Pancreas (tissue), 10 donors: ENCODE measurements around the gene PRSS38. TPM values are rescaled to one million over a fixed set of nuclear protein-coding genes. Genes with fewer than 3 reads are reported as not detected.
"Not testable (repeated sequence)": the region's sequence is repeated elsewhere in the genome, so short reads cannot be mapped to it uniquely, and the experiment has no call there.

ENCODE experiments used
- ATAC-seq, 4 donors: fragments of 200-7000 bp; cut with Tn5 transposase; one replicate each; pipeline versions ENCODE4 v1.8.0 to v1.9.1; 2020; ENCODE audit warnings: mild to moderate bottlenecking in 4 of 4, moderate library complexity in 4 of 4
- DNase-seq, 6 donors: peaks; one replicate each; pipeline ENCODE4 v3.0.0-alpha.2; 2020
- FAIRE-seq: peaks from 2 replicates; lab custom pipeline; 2012; peaks lifted over from hg19 to GRCh38; lab: Jason Lieb, UNC
- H3K27ac ChIP-seq, 4 donors: fragments of 200-600 bp; sonication (generic); 1 replicate in 3 of 4; 2 replicates in 1 of 4; pipeline versions ENCODE4 v1.5.0 to v1.8.0; 2020
- H3K27me3 ChIP-seq, 4 donors: fragments of 200-600 bp; one replicate each; pipeline ENCODE4 v1.8.0; 2021
- H3K36me3 ChIP-seq, 3 donors: fragments of 200-600 bp; sonication (generic) in 1 of 3; one replicate each; pipeline versions ENCODE4 v1.5.0 to v1.8.0; 2020 to 2021
- H3K4me1 ChIP-seq, 3 donors: fragments of 200-600 bp; one replicate each; pipeline ENCODE4 v1.8.0; 2021
- H3K4me3 ChIP-seq, 4 donors: fragments of 200-600 bp; sonication (generic) in 2 of 4; one replicate each; pipeline versions ENCODE4 v1.5.0 to v1.8.0; 2020 to 2021
- H3K9me3 ChIP-seq, 4 donors: fragments of 200-600 bp; one replicate each; pipeline ENCODE4 v1.8.0; 2021
- CTCF ChIP-seq, 4 donors: fragments of 200-600 bp; sonication (generic) in 3 of 4; IDR thresholded peaks; one replicate each; pipeline versions ENCODE4 v1.5.0 to v1.8.0; 2021; ENCODE audit warnings: antibody characterized with exemption in 4 of 4
- WGBS, 2 donors: extraction: QIAGEN DNeasy Blood & Tissue Kit; methylation state at CpG; one replicate each; pipeline ENCODE4 v1.1.7; 2013; 5-methylcytosine and 5-hydroxymethylcytosine counted together
- intact Hi-C, 3 donors: fragments of 100-400 bp; cut with DNase I; formaldehyde crosslinking; loops; one replicate each; pipeline versions ENCODE4 v1.11.1 to v1.14.2; 2022
- polyA plus RNA-seq, 2 donors: library from polyadenylated mRNA; stranded (reverse); fragments of 200-250 nt; gene quantifications; one replicate each; pipeline ENCODE4 v1.2.3, GENCODE V29; 2013
- total RNA-seq, 6 donors: library from RNA; stranded (reverse); fragmentation: NEBNext Ultra II Directional in 4 of 6; extraction: Animal tissue kit (Norgen Biotek cat#: 25700) in 4 of 6; gene quantifications; one replicate each; pipeline versions ENCODE4 v1.2.1 to v1.2.4, GENCODE V29; 2021 to 2023
- donor health status: healthy with polysubstance abuse.
- donor health status: DM: no; HTN: no; CAD: no; lungs with moderate emphysema.
- donor health status: DM: no; HTN: no; CAD: no.
- donor health status: control.
- donor health status: control.
- donor health status: Bipolar disorder and iron deficiency.
- donor health status: DM: yes; HTN: yes; CAD: no.
- donor health status: DM: no; HTN: no; CAD: no.
- donor health status: DM: no; HTN: no; CAD: no.
- donor health status: DM: yes; HTN: yes; CAD: no.

PRSS38 gene
- total and polyA plus RNA-seq, 8 donors = not detected

GRCh38 chr1:227864882-227865281, 49.4 kb downstream of the PRSS38 start:
- H3K36me3 ChIP-seq = no peaks in the 10 kb centered on the region
- DNase-seq (no peak), FAIRE-seq (no peak), ATAC-seq (no peak)
- intact Hi-C loops = no loop called here
- no peak overlapping the region for H3K4me3 ChIP-seq
- TF ChIP-seq CTCF (IDR thresholded peaks at IDR 0.05) = no peak
- no peak overlapping the region for H3K27ac ChIP-seq
- H3K4me1 ChIP-seq = no peaks in the 10 kb centered on the region
- H3K27me3 ChIP-seq = no peaks in the 10 kb centered on the region
- H3K9me3 ChIP-seq = no peaks in the 10 kb centered on the region

GRCh38 chr1:227869279-227869842, 53.9 kb downstream of the PRSS38 start:
- Histone ChIP-seq H3K36me3 (no peaks in the 10 kb centered on the region), H3K4me3 (no peak overlapping the region), H3K27me3 (no peaks in the 10 kb centered on the region), H3K27ac (no peak overlapping the region), H3K4me1 (no peaks in the 10 kb centered on the region), H3K9me3 (no peaks in the 10 kb centered on the region)
- no peak for DNase-seq
- intact Hi-C loops = no loop called here
- no peak for TF ChIP-seq CTCF (IDR thresholded peaks at IDR 0.05)
- 61% methylated on average over 5 of the region's 5 CpGs for WGBS, 2 donors
- ATAC-seq = no peak
- no peak for FAIRE-seq

GRCh38 chr1:227869851-227870305, 54.4 kb downstream of the PRSS38 start:
- no peak for DNase-seq
- intact Hi-C loops = no loop called here
- H3K4me3 ChIP-seq = no peak overlapping the region
- no peak for ATAC-seq
- no peaks in the 10 kb centered on the region for H3K4me1 ChIP-seq
- no peaks in the 10 kb centered on the region for H3K27me3 ChIP-seq
- H3K36me3 ChIP-seq = no peaks in the 10 kb centered on the region
- H3K27ac ChIP-seq = no peak overlapping the region
- WGBS, 2 donors = 58 to 76% methylated on average over 5 of the region's 5 CpGs
- no peak for FAIRE-seq
- no peaks in the 10 kb centered on the region for H3K9me3 ChIP-seq
- no peak for TF ChIP-seq CTCF (IDR thresholded peaks at IDR 0.05)

- no peak for ATAC-seq
- Histone ChIP-seq H3K4me1 (no peaks in the 10 kb centered on the region), H3K27ac (no peak overlapping the region), H3K27me3 (no peaks in the 10 kb centered on the region), H3K9me3 (no peaks in the 10 kb centered on the region), H3K36me3 (no peaks in the 10 kb centered on the region), H3K4me3 (no peak overlapping the region)
- FAIRE-seq = no peak
- no peak for DNase-seq
- WGBS, 2 donors = 59 to 62% methylated on average over 3 of the region's 3 CpGs
- intact Hi-C loops = no loop called here
- no peak for TF ChIP-seq CTCF (IDR thresholded peaks at IDR 0.05)
These were observed 54.9 kb downstream of the PRSS38 start for GRCh38 chr1:227870366-227870765.

- H3K27ac ChIP-seq, H3K4me3 ChIP-seq, H3K36me3 ChIP-seq, H3K9me3 ChIP-seq, H3K4me1 ChIP-seq, H3K27me3 ChIP-seq, DNase-seq, ATAC-seq, FAIRE-seq, intact Hi-C loops: not testable (repeated sequence)
- WGBS, 2 donors = 74 to 77% methylated on average over 5 of the region's 5 CpGs
These were observed 56.4 kb downstream of the PRSS38 start for GRCh38 chr1:227871892-227872291.

- ATAC-seq, intact Hi-C loops, H3K4me3 ChIP-seq, H3K9me3 ChIP-seq, H3K27ac ChIP-seq, H3K36me3 ChIP-seq, DNase-seq, H3K27me3 ChIP-seq, FAIRE-seq, H3K4me1 ChIP-seq: not testable (repeated sequence)
- 76 to 79% methylated on average over 3 of the region's 3 CpGs for WGBS, 2 donors
These were observed 62.3 kb downstream of the PRSS38 start for GRCh38 chr1:227877810-227878209.
